GM18907 (cell line): ENCODE data around the gene MAGEA6.
A peak's percentile ranks its signal among the peaks of the same experiment; 100 is the strongest.
"Not testable (repeated sequence)": the region's sequence is repeated elsewhere in the genome, so short reads cannot be mapped to it uniquely, and the experiment has no call there.

Source experiments
- ATAC-seq: cut with Tn5 transposase; IDR thresholded peaks from one replicate; pipeline ENCODE4 v1.9.1; 2021; ENCODE audit warnings: mild to moderate bottlenecking, moderate library complexity; ENCODE audit not compliant: unreplicated experiment

Gene MAGEA6

GRCh38 chrX:152769549-152770289 is at the start of gene MAGEA6:
TSS of gene MAGEA6 (minus strand) at chrX:152769689. CDS start at chrX:152767650, 2,039 bp downstream.
- ATAC-seq = not testable (repeated sequence)

GRCh38 chrX:152819266-152819665 is 49.8 kb upstream of the MAGEA6 start:
- no peak for ATAC-seq

GRCh38 chrX:152818356-152818755 is 48.9 kb upstream of the MAGEA6 start:
- ATAC-seq = no peak

- ATAC-seq = no peak
These were observed 47.7 kb upstream of the MAGEA6 start for GRCh38 chrX:152817078-152817764.

- no peak for ATAC-seq
These were observed 44.6 kb upstream of the MAGEA6 start for GRCh38 chrX:152814048-152814447.

- ATAC-seq = no peak
These were observed 43.7 kb upstream of the MAGEA6 start for GRCh38 chrX:152813206-152813605.

GRCh38 chrX:152810403-152810802 is 40.9 kb upstream of the MAGEA6 start:
- no peak for ATAC-seq

GRCh38 chrX:152806035-152806434 is 36.5 kb upstream of the MAGEA6 start:
- no peak for ATAC-seq

GRCh38 chrX:152798945-152799344 is 29.5 kb upstream of the MAGEA6 start:
- no peak for ATAC-seq

GRCh38 chrX:152787062-152787461 is 17.6 kb upstream of the MAGEA6 start:
- ATAC-seq = peak; percentile 84

- not testable (repeated sequence) for ATAC-seq
These were observed 2.9 kb downstream of the MAGEA6 start for GRCh38 chrX:152766562-152766961.

- ATAC-seq = not testable (repeated sequence)
These were observed 7.9 kb downstream of the MAGEA6 start for GRCh38 chrX:152761582-152761981.

- ATAC-seq = not testable (repeated sequence)
These were observed 9.9 kb downstream of the MAGEA6 start for GRCh38 chrX:152759544-152759943.

- ATAC-seq = not testable (repeated sequence)
These were observed 10.6 kb downstream of the MAGEA6 start, which contains the start of gene CSAG3 for GRCh38 chrX:152758918-152759317. TSS of gene CSAG3 (plus strand) at chrX:152759218.

GRCh38 chrX:152754871-152755270 is 14.6 kb downstream of the MAGEA6 start:
- ATAC-seq = peak; percentile 66

GRCh38 chrX:152753686-152754650 is 15.5 kb downstream of the MAGEA6 start, which contains the start of gene MAGEA2:
TSS of gene MAGEA2 (minus strand) at chrX:152753842. CDS start at chrX:152751363, 2,479 bp downstream.
- not testable (repeated sequence) for ATAC-seq

GRCh38 chrX:152738560-152738959 is 30.9 kb downstream of the MAGEA6 start:
- ATAC-seq = no peak

- ATAC-seq = not testable (repeated sequence)
These were observed 33.0 kb downstream of the MAGEA6 start for GRCh38 chrX:152736528-152736927.

- ATAC-seq = no peak
These were observed 33.5 kb downstream of the MAGEA6 start for GRCh38 chrX:152735860-152736511.

GRCh38 chrX:152735101-152735500 is 34.4 kb downstream of the MAGEA6 start:
- ATAC-seq = no peak
